HG03103 (cell line): ENCODE measurements around the gene CAMTA1.

ENCODE experiments used
- ATAC-seq: cut with Tn5 transposase; IDR thresholded peaks from one replicate; pipeline ENCODE4 v1.9.1; 2021; ENCODE audit warnings: low read depth; ENCODE audit not compliant: unreplicated experiment

CAMTA1 gene

GRCh38 chr1:7473223-7474142 lies 688.2 kb downstream of the CAMTA1 start:
- no peak for ATAC-seq

DNA sequence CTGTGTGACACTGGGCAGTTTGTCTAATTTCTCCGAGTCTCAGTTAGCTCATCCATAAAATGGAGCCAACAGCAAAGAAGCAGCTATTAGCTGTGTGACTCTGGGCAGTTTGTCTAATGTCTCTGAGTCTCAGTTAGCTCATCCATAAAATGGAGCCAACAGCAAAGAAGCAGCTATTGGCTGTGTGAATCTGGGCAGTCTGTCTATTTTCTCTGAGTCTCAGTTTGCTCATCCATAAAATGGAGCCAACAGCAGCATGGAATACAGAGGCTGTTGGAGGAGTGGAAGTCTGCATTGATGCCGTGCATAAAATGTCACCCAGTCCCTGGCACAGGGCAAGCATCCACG lies 688.9 kb downstream of the CAMTA1 start:
- no peak for ATAC-seq

GRCh38 chr1:7474786-7475502 lies 689.7 kb downstream of the CAMTA1 start:
- no peak for ATAC-seq

DNA sequence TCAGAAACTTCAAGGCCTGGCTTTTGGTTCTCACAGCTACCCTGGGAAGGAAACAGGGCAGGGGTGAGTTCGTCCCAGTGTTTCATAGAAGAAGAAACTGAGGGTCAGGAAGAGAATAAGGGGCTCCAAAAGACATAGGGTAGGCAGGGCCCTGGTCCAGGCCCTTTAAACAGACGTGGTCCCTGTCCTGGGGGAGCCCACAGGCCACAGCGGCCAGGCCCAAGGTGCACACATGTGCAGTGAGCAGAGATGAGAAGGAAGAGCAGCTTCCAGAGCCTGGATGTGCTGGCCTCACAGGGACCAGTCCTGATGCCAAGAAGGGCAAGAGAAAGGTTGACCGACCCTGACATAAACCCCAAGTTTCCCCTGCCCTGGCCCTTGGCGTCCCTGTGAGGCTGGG lies 690.4 kb downstream of the CAMTA1 start:
- ATAC-seq = no peak

- ATAC-seq = no peak
These were observed 691.1 kb downstream of the CAMTA1 start for GRCh38 chr1:7476402-7476801.

- no peak for ATAC-seq
These were observed 691.8 kb downstream of the CAMTA1 start for GRCh38 chr1:7476861-7477547.

- ATAC-seq = no peak
These were observed 692.3 kb downstream of the CAMTA1 start for GRCh38 chr1:7477593-7477992.

DNA sequence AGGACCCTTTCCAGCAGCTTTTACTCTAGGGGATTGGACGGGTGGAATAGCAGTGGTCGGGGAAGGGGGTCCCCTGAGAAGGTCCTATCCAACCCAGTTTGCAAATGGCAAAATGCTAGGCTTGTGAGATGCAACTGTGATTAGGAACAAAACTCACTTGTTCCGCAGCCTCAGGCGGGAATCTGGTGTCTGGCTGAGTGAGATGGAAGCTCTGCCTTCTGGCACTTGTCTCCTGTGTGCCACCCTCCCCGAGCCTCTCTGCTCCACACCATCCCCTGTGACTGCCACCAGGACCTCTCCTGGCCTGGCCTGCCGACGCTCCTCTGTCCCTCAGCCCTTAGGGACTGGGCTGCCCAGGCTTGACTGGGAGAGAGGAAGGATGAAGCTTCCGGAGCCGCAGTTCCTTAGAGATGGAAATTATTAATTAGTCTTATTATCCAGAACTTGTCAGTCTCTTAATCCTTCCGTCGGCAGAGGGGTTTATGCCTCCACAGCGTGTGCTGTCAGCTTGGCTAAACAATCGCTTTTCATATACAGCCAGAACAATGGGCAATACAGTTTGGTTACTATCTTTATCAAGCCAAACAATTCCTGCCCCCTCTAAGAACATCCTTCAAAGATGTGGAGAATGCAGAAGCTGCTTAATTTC lies 693.0 kb downstream of the CAMTA1 start:
- ATAC-seq = no peak

- no peak for ATAC-seq
These were observed 693.7 kb downstream of the CAMTA1 start for GRCh38 chr1:7478809-7479499.

- ATAC-seq = no peak
These were observed 694.3 kb downstream of the CAMTA1 start for GRCh38 chr1:7479571-7479970.

- no peak for ATAC-seq
These were observed 695.9 kb downstream of the CAMTA1 start for GRCh38 chr1:7481194-7481593.

DNA sequence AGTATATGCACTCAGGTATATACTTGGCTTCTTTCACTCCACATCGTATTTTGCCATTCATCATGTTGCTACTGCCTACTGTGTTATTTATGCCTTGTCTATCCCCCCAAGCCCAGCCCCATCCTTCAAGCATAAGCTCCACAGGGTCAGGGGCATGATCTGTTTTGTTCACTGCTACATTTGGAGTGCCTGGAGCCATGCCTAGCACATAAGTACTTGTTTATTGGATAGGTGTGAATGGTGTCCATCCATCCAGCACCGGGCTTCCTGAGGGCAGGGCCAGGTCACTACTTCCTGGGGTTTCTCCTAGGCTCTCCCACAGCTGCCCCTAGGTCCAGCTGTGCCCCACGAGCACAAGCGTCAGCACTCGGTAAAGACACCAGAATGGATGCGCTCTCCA lies 696.8 kb downstream of the CAMTA1 start:
- ATAC-seq = no peak

- no peak for ATAC-seq
These were observed 697.7 kb downstream of the CAMTA1 start for GRCh38 chr1:7482772-7483495.

DNA sequence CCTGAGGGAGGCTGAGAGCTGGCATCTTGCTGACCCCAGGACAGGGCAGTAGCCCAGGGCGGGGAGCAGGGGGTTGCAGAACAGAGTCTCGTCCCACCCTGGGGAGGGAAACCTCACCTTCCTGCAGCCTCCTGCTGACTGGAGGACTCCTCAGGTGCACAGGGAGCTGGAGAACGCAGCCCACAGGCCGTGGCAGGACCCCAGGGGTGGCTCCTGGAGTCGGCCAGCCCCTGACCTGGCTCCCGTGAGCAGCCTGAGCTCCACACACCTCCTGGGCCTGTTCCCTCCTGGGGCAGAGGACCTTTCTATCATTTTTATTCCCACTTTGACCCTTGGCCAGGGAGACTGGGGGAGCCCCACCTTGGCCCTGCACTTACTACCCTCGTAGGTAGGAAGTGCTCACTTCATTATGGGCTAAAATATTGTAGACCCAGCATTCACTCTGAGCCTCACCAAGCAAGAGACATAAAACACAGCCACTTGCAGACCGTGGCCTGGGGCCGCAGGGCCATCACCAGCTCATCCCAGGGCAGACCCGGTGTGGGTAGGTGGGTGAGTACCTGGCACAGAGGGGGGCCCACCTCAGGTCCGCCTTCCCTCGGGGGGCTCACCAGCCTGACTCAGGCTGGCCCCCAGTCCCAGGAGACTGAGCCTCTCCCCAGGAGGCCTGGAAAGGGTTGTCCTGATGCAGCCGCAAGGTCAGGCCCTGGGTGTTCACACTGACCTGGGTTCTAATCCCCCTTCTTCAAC lies 698.6 kb downstream of the CAMTA1 start:
- ATAC-seq = no peak

- no peak for ATAC-seq
These were observed 700.0 kb downstream of the CAMTA1 start for GRCh38 chr1:7485086-7485780.

DNA sequence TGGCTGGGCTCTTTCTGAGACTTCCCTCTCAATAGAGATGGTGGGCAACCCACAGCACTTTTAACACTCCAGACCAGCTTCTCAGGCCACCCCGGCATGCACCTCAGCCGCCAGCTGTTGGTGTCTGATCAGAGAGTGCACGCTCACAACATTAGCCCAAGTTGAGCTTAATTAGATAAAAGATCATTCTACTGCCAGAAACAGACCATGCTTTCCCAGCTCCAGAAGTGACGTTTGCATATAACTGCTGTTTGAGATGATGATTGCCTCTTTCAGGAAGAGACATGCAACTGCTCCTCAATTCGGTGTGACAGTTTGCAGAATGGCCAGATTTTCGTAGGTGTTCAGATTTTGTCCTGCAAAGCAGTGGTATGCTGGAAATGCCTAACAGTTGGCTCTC lies 700.6 kb downstream of the CAMTA1 start:
- ATAC-seq = no peak

DNA sequence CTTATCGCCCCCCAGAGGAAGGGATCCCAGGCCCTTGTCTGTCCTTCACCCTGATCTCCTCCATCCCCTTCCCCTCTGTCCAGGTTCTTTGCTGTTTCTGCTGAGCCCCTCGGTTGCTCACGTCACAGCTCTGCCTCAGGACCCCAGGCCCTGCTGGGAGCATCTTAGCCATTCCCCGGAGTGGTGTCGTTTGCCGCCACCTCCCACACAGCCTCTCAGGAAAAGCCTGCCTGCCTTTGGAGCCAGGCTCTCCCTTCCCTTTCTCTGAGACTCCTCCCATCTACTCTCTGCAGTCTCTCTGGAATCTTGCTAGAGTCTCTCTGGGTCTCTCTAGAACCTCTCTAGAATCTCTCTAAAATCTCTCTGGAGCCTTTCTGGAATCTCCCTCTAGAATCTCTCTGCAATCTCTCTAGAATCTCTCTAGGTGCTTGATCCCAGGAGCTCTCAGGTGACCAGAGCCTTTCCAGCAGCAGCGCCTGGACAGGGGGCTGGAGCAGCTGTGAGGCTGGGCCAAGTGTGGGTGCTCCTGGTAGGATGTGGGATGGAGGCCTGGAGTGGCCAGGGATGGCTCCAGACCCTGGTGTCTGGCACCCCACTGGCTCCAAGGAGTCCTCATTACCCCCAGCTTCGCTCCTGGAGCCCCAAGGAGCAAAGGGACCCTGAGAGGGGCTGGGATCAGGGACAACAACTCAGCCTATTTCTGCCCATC lies 702.7 kb downstream of the CAMTA1 start:
- ATAC-seq = no peak

GRCh38 chr1:7488475-7488842 lies 703.2 kb downstream of the CAMTA1 start:
- no peak for ATAC-seq
